Cardiac fibroblast (primary cell): Measurements from ENCODE around the gene TBC1D9.

ENCODE experiments used
- DNase-seq, 2 donors: peaks; one replicate each; pipeline versions ENCODE4 v3.0.0 to v3.0.0-alpha.2; 2010; ENCODE audit warnings: low read depth in 2 of 2
- H3K4me3 ChIP-seq, 2 donors: replicated peaks in 1 of 2; 1 replicate in 1 of 2; 2 replicates in 1 of 2; pipeline ENCODE4 v1.5.1; 2011; ENCODE audit warnings: low read depth in 2 of 2, low read length in 2 of 2, mild to moderate bottlenecking in 2 of 2, moderate library complexity in 1 of 2
- TF ChIP-seq, protein P1 (sequence below): IDR thresholded peaks from one replicate; pipeline ENCODE4 v1.5.1; 2011; ENCODE audit warnings: low read depth, mild to moderate bottlenecking, low read length, inconsistent platforms

The TBC1D9 gene

DNA sequence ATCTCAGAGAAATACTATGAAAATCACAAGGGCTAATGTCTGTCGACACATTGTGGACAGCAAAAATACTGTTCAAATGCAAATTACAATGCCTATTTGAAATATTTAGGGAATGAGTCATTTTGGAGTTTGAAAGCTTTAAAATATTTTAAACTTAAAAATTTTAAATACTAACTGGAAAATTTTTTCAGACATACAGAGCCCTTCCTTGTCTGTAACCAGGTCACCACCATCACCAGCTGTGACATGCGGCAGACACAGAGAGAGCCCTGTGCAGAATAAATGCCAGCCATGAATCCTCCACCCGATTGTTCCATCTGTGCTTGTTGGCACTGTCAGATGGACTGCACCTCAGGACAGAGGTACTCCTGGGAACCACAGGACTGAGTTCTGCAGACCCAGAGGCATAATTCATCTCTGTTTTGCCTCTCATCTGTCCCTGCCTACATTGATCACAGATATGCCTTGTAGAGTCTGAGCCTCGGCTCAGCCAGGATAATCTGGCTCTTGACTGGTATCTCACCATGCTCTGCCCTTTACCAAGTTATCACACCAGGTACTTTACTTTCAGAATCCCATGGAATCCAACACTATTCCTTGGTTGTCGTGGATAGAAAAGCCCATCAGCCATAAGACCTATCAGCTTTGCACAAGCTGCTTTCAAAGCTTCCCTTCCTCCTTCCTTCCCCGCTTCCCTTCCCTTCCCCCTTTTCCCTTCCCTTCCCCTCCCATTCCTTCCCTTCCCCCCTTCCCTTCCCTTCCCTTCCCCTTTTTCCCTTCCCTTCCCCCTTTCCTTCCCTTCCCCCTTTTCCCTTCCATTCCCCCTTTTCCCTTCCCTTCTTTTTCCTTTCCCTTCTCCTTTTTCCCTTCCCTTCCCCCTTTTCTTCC, 67.2 kb downstream of the TBC1D9 start:
- no peak overlapping the region for H3K4me3 ChIP-seq
- peak in 1 of 2 donors; percentile 40 for DNase-seq
- TF ChIP-seq, protein P1, sequence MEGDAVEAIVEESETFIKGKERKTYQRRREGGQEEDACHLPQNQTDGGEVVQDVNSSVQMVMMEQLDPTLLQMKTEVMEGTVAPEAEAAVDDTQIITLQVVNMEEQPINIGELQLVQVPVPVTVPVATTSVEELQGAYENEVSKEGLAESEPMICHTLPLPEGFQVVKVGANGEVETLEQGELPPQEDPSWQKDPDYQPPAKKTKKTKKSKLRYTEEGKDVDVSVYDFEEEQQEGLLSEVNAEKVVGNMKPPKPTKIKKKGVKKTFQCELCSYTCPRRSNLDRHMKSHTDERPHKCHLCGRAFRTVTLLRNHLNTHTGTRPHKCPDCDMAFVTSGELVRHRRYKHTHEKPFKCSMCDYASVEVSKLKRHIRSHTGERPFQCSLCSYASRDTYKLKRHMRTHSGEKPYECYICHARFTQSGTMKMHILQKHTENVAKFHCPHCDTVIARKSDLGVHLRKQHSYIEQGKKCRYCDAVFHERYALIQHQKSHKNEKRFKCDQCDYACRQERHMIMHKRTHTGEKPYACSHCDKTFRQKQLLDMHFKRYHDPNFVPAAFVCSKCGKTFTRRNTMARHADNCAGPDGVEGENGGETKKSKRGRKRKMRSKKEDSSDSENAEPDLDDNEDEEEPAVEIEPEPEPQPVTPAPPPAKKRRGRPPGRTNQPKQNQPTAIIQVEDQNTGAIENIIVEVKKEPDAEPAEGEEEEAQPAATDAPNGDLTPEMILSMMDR, result no peak

DNA sequence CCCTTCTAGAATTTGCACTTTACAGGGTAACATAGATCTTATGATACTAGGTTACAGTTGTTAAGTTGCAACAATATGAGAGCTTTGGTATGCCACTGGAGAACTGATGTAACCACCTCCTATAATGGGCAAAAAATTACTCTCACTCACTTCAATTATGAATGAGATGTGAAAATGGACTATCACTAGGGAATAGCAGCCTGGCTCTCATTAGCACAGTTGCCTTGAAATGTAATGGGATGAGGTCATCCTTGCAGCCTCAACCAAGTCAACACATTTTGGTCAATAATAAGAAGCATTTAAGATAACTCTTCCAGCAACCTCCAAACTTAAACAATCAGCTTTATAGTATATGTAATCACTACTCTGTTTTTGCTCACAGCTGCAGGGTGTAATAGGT, 69.4 kb downstream of the TBC1D9 start:
- TF ChIP-seq, protein P1, result no peak
- DNase-seq, result no peak
- no peak overlapping the region for H3K4me3 ChIP-seq

DNA sequence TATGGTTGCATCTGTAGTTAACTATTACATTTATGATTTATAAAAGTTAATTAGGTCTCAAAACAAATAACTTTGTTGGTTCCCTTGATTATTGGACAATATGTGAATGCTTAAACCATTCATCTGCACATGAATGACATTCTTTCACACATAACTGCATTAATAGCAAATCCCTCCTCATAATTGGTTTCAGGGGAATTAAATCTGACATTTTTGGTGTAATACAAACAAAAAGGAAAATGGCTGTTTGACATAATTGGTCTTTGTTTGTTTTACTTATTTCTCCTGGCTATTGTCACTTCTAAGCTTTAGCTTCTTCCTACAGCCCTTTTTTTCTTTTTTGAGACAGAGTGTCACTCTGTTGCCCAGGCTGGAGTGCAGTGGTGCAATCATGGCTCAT, 71.9 kb downstream of the TBC1D9 start:
- no peak for DNase-seq
- TF ChIP-seq, protein P1, result no peak
- no peak overlapping the region for H3K4me3 ChIP-seq

GRCh38 chr4:140681201-140681600, 75.0 kb downstream of the TBC1D9 start:
- DNase-seq, result no peak
- no peak overlapping the region for H3K4me3 ChIP-seq
- TF ChIP-seq, protein P1, result no peak

DNA sequence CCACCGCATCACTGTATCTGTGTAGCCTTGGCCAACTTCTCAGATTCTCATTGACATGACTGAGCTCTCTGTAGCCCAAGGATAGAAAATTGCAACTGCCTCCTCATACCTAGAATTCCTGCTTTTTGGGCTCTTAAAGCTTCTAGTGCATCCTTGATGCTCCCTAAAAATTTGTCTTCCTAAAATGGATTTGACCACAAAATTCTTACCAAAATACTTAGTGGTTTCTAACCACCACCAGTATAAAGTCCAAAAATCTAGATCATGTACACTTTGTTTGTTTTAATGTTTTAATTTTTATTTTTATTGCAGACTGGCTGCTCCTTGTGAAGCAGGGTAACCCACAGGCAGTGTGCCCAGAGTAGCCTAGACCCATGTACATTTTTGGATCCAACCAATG, 75.5 kb downstream of the TBC1D9 start:
- no peak overlapping the region for H3K4me3 ChIP-seq
- TF ChIP-seq, protein P1, result no peak
- no peak for DNase-seq

- H3K4me3 ChIP-seq, result no peak overlapping the region
- TF ChIP-seq, protein P1, result no peak
- DNase-seq, result no peak
These were observed 76.6 kb downstream of the TBC1D9 start for GRCh38 chr4:140679576-140679975.
